Sigmoid colon (tissue), 4 donors: ENCODE measurements around the gene ZIC1.
A peak's percentile ranks its signal among the peaks of the same experiment; 100 is the strongest.

Experiments
- CTCF ChIP-seq, 4 experiments: fragments of 450-650 bp in 3 of 4; fragments of 200-600 bp in 1 of 4; IDR thresholded peaks; one replicate each; pipeline ENCODE4 v1.5.1; 2016 to 2019; ENCODE audit warnings: antibody characterized with exemption in 4 of 4, mild to moderate bottlenecking in 3 of 4, moderate library complexity in 2 of 4
- EP300 ChIP-seq, 4 donors: sonication (generic); formaldehyde crosslinking; IDR thresholded peaks; one replicate each; pipeline ENCODE4 v1.6.1; 2017; ENCODE audit warnings: antibody characterized with exemption in 4 of 4
- POLR2A ChIP-seq, 2 donors: fragments of 450-650 bp; IDR thresholded peaks; one replicate each; pipeline ENCODE4 v1.6.1; 2016; ENCODE audit warnings: antibody characterized with exemption in 2 of 2, mild to moderate bottlenecking in 2 of 2, moderate library complexity in 2 of 2
- POLR2AphosphoS5 ChIP-seq, 4 donors: sonication (generic); formaldehyde crosslinking; IDR thresholded peaks; one replicate each; pipeline ENCODE4 v1.6.1; 2017; ENCODE audit warnings: antibody characterized with exemption in 4 of 4

GRCh38 chr3:147388700-147389580, 20.2 kb upstream of the ZIC1 start:
- TF ChIP-seq POLR2A (IDR thresholded peaks at IDR 0.05): no peak
- TF ChIP-seq CTCF (IDR thresholded peaks at IDR 0.05): no peak
- peak in 1 of 4 donors; percentile 4 for TF ChIP-seq POLR2AphosphoS5 (IDR thresholded peaks at IDR 0.05)
- TF ChIP-seq EP300 (IDR thresholded peaks at IDR 0.05): no peak
